Measurements from ENCODE around the gene GALNT18. TPM values are rescaled to one million over a fixed set of nuclear protein-coding genes. Genes with fewer than 3 reads are reported as not detected.

Gene GALNT18
- total RNA-seq, 1 donor from 2014 or later, result 22.1 TPM

- no peak for DNase-seq (ENCODE audit: extremely low spot score in 2 of 2)
- TF ChIP-seq POLR2A (IDR thresholded peaks at IDR 0.05) (no peak), POLR2AphosphoS5 (IDR thresholded peaks at IDR 0.05; ENCODE audit: insufficient read depth in 1 of 2, low read depth in 1 of 2) (no peak), CTCF (IDR thresholded peaks at IDR 0.05) (no peak)
- Histone ChIP-seq H3K27ac (no peak overlapping the region), H3K4me1 (peaks cover 25% of the 10 kb centered on the region), H3K27me3 (no peaks in the 10 kb centered on the region), H3K9me3 (no peaks in the 10 kb centered on the region), H3K36me3 (no peaks in the 10 kb centered on the region), H3K4me3 (no peak overlapping the region)
- intact Hi-C loops (cut with DNase I), result no loop called here
Observed at GRCh38 chr11:11425806-11426205, 196.0 kb downstream of the GALNT18 start.

GRCh38 chr11:11424688-11425087, 197.1 kb downstream of the GALNT18 start:
- H3K27me3 ChIP-seq, result no peaks in the 10 kb centered on the region
- no peak for TF ChIP-seq CTCF (IDR thresholded peaks at IDR 0.05)
- TF ChIP-seq POLR2AphosphoS5 (IDR thresholded peaks at IDR 0.05; ENCODE audit: insufficient read depth in 1 of 2, low read depth in 1 of 2), result no peak
- no peak for TF ChIP-seq POLR2A (IDR thresholded peaks at IDR 0.05)
- no peak overlapping the region for H3K4me3 ChIP-seq
- H3K27ac ChIP-seq, result no peak overlapping the region
- DNase-seq (ENCODE audit: extremely low spot score in 2 of 2), result no peak
- H3K4me1 ChIP-seq, result peaks cover 25% of the 10 kb centered on the region
- H3K9me3 ChIP-seq, result no peaks in the 10 kb centered on the region
- H3K36me3 ChIP-seq, result no peaks in the 10 kb centered on the region
- intact Hi-C loops (cut with DNase I), result no loop called here

GRCh38 chr11:11422411-11423128, 199.2 kb downstream of the GALNT18 start:
- no peak for TF ChIP-seq POLR2AphosphoS5 (IDR thresholded peaks at IDR 0.05; ENCODE audit: insufficient read depth in 1 of 2, low read depth in 1 of 2)
- TF ChIP-seq POLR2A (IDR thresholded peaks at IDR 0.05), result no peak
- no peak for TF ChIP-seq CTCF (IDR thresholded peaks at IDR 0.05)
- intact Hi-C loops (cut with DNase I), result no loop called here
- no peak for DNase-seq (ENCODE audit: extremely low spot score in 2 of 2)
- Histone ChIP-seq H3K27ac (no peak overlapping the region), H3K4me1 (peaks cover 19% of the 10 kb centered on the region), H3K27me3 (no peaks in the 10 kb centered on the region), H3K36me3 (no peaks in the 10 kb centered on the region), H3K4me3 (no peak overlapping the region), H3K9me3 (no peaks in the 10 kb centered on the region)

GRCh38 chr11:11421509-11421908, 200.3 kb downstream of the GALNT18 start:
- intact Hi-C loops (cut with DNase I), result no loop called here
- H3K4me1 ChIP-seq, result peaks cover 9% of the 10 kb centered on the region
- no peak for DNase-seq (ENCODE audit: extremely low spot score in 2 of 2)
- H3K27me3 ChIP-seq, result no peaks in the 10 kb centered on the region
- H3K4me3 ChIP-seq, result no peak overlapping the region
- H3K36me3 ChIP-seq, result no peaks in the 10 kb centered on the region
- no peak for TF ChIP-seq POLR2AphosphoS5 (IDR thresholded peaks at IDR 0.05; ENCODE audit: insufficient read depth in 1 of 2, low read depth in 1 of 2)
- H3K27ac ChIP-seq, result no peak overlapping the region
- H3K9me3 ChIP-seq, result no peaks in the 10 kb centered on the region

GRCh38 chr11:11420899-11421285, 200.9 kb downstream of the GALNT18 start:
- intact Hi-C loops (cut with DNase I), result no loop called here
- Histone ChIP-seq H3K4me3 (no peak overlapping the region), H3K27ac (no peak overlapping the region), H3K9me3 (no peaks in the 10 kb centered on the region), H3K4me1 (peaks cover 3% of the 10 kb centered on the region), H3K27me3 (no peaks in the 10 kb centered on the region), H3K36me3 (no peaks in the 10 kb centered on the region)
- no peak for TF ChIP-seq POLR2A (IDR thresholded peaks at IDR 0.05)
- no peak for TF ChIP-seq POLR2AphosphoS5 (IDR thresholded peaks at IDR 0.05; ENCODE audit: insufficient read depth in 1 of 2, low read depth in 1 of 2)
- TF ChIP-seq CTCF (IDR thresholded peaks at IDR 0.05), result no peak
- DNase-seq (ENCODE audit: extremely low spot score in 2 of 2), result no peak
